ENCODE data around the gene LENG8. TPM values are rescaled to one million over a fixed set of nuclear protein-coding genes. Genes with fewer than 3 reads are reported as not detected.

Gene LENG8
- total and polyA plus RNA-seq, 2 of the 13 experiments (the other 11 are each of a cell fraction or from before 2014, with no cell fraction given) = 14.3 to 41.9 TPM

DNA sequence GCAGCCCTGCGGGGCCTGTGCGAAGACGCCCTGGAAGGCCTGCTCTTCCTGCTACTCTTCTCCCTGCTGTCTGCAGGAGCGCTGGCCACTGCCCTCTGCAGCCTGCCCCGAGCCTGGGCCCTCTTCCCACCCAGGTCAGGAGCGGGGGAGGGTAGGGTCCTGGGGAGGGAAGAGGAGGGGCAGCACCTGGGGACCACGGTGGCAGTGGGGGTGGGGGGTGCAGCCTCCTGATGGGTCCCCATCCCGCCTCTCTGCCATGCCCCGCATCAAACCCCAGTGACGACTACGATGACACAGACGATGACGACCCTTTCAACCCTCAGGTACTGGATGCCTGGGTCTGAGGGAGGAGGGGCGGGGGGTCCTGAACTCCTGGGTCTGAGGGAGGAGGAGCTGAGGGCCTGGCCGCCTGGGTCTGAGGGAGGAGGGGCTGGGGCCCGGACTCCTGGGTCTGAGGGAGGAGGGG, 13.4 kb upstream of the LENG8 start:
- Histone ChIP-seq H3K9ac (ENCODE audit: insufficient read depth, low read depth, low read length) (no peak overlapping the region), H4K20me1 (ENCODE audit: insufficient read depth, low read length) (peaks cover 4% of the 10 kb centered on the region; the same call in 1 of the 2 replicates), H3K4me3 (replicated peaks in 1 of 3; ENCODE audit: insufficient read depth in 1 of 3, low read depth in 2 of 3, low read length in 3 of 3) (no peak overlapping the region), H2AFZ (ENCODE audit: low read length) (no peak overlapping the region), H3K4me1 (ENCODE audit: insufficient read depth, low read length) (no peaks in the 10 kb centered on the region), H3K9me3 (ENCODE audit: low read length) (no peaks in the 10 kb centered on the region), H3K27me3 (ENCODE audit: control insufficient read depth in 1 of 2, insufficient read depth in 2 of 2, low read length in 2 of 2) (no peaks in the 10 kb centered on the region), H3K79me2 (ENCODE audit: insufficient read depth, low read length) (no peaks in the 10 kb centered on the region), H3K4me2 (ENCODE audit: low read depth, low read length) (no peak overlapping the region), H3K27ac (ENCODE audit: extremely low read length, insufficient read depth, low read length) (no peak overlapping the region), H3K36me3 (replicated peaks in 1 of 2; ENCODE audit: control insufficient read depth in 1 of 2, insufficient read depth in 2 of 2, low read length in 2 of 2) (peaks cover 0 to 1% of the 10 kb centered on the region in 2 experiments; a peak in 1 of 5 replicates)
- intact Hi-C loops (cut with micrococcal nuclease; ENCODE audit: unreplicated experiment) = no loop called here
- BruUV-seq (replicated peaks) = no TSS peak
- FAIRE-seq (no peak), ATAC-seq (no peak), DNase-seq (ENCODE audit: low spot score) (no peak)
- ChIA-PET POLR2A (interaction anchor here (1.1 to 1.4 kb wide), 4 partner anchors 13 to 28 kb away, joined by 3 to 5 read pairs (median 4); partner anchors contain the start of genes LENG8 and LENG9), CTCF (ENCODE audit: low intra/inter-chr PET ratio, low total read pairs) (no interaction called here)
- WGBS (ENCODE audit: low lambda C conversion rate) = 93% methylated on average over 13 of the region's 16 CpGs
- in situ Hi-C loops (cut with HindIII; ENCODE audit: extremely low pct_ligation_motif_present, low pct_unique_long_range_greater_than_20kb) = no loop called here
- TF ChIP-seq ZNF562 (CRISPR knock-in tag; IDR thresholded peaks at IDR 0.05; ENCODE audit: borderline replicate concordance) = no peak
- TF ChIP-seq, protein P1, sequence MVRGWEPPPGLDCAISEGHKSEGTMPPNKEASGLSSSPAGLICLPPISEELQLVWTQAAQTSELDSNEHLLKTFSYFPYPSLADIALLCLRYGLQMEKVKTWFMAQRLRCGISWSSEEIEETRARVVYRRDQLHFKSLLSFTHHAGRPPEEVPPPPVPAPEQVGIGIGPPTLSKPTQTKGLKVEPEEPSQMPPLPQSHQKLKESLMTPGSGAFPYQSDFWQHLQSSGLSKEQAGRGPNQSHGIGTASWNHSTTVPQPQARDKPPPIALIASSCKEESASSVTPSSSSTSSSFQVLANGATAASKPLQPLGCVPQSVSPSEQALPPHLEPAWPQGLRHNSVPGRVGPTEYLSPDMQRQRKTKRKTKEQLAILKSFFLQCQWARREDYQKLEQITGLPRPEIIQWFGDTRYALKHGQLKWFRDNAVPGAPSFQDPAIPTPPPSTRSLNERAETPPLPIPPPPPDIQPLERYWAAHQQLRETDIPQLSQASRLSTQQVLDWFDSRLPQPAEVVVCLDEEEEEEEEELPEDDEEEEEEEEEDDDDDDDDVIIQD (CRISPR knock-in tag; IDR thresholded peaks at IDR 0.05; ENCODE audit: low read depth) = no peak
- TF ChIP-seq, protein P2, sequence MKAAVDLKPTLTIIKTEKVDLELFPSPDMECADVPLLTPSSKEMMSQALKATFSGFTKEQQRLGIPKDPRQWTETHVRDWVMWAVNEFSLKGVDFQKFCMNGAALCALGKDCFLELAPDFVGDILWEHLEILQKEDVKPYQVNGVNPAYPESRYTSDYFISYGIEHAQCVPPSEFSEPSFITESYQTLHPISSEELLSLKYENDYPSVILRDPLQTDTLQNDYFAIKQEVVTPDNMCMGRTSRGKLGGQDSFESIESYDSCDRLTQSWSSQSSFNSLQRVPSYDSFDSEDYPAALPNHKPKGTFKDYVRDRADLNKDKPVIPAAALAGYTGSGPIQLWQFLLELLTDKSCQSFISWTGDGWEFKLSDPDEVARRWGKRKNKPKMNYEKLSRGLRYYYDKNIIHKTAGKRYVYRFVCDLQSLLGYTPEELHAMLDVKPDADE (CRISPR knock-in tag; IDR thresholded peaks at IDR 0.05) = no peak
- TF ChIP-seq, protein P3, sequence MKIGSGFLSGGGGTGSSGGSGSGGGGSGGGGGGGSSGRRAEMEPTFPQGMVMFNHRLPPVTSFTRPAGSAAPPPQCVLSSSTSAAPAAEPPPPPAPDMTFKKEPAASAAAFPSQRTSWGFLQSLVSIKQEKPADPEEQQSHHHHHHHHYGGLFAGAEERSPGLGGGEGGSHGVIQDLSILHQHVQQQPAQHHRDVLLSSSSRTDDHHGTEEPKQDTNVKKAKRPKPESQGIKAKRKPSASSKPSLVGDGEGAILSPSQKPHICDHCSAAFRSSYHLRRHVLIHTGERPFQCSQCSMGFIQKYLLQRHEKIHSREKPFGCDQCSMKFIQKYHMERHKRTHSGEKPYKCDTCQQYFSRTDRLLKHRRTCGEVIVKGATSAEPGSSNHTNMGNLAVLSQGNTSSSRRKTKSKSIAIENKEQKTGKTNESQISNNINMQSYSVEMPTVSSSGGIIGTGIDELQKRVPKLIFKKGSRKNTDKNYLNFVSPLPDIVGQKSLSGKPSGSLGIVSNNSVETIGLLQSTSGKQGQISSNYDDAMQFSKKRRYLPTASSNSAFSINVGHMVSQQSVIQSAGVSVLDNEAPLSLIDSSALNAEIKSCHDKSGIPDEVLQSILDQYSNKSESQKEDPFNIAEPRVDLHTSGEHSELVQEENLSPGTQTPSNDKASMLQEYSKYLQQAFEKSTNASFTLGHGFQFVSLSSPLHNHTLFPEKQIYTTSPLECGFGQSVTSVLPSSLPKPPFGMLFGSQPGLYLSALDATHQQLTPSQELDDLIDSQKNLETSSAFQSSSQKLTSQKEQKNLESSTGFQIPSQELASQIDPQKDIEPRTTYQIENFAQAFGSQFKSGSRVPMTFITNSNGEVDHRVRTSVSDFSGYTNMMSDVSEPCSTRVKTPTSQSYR (CRISPR knock-in tag; IDR thresholded peaks at IDR 0.05; ENCODE audit: borderline replicate concordance) = peak; percentile 37; the same call in 1 of the 2 replicates
- no peak for TF ChIP-seq SRF (IDR thresholded peaks at IDR 0.05; ENCODE audit: low read depth, low read length)
- no peak for TF ChIP-seq RARA (CRISPR knock-in tag; IDR thresholded peaks at IDR 0.05)
- TF ChIP-seq, protein P4, sequence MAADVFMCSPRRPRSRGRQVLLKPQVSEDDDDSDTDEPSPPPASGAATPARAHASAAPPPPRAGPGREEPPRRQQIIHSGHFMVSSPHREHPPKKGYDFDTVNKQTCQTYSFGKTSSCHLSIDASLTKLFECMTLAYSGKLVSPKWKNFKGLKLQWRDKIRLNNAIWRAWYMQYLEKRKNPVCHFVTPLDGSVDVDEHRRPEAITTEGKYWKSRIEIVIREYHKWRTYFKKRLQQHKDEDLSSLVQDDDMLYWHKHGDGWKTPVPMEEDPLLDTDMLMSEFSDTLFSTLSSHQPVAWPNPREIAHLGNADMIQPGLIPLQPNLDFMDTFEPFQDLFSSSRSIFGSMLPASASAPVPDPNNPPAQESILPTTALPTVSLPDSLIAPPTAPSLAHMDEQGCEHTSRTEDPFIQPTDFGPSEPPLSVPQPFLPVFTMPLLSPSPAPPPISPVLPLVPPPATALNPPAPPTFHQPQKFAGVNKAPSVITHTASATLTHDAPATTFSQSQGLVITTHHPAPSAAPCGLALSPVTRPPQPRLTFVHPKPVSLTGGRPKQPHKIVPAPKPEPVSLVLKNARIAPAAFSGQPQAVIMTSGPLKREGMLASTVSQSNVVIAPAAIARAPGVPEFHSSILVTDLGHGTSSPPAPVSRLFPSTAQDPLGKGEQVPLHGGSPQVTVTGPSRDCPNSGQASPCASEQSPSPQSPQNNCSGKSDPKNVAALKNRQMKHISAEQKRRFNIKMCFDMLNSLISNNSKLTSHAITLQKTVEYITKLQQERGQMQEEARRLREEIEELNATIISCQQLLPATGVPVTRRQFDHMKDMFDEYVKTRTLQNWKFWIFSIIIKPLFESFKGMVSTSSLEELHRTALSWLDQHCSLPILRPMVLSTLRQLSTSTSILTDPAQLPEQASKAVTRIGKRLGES (CRISPR knock-in tag; IDR thresholded peaks at IDR 0.05; ENCODE audit: borderline replicate concordance) = no peak
- TF ChIP-seq RELA (CRISPR knock-in tag; IDR thresholded peaks at IDR 0.05) = no peak
- no peak for TF ChIP-seq MZF1 (CRISPR knock-in tag; IDR thresholded peaks at IDR 0.05; ENCODE audit: borderline replicate concordance)
- TF ChIP-seq ZMYM3 (CRISPR knock-in tag; IDR thresholded peaks at IDR 0.05) = no peak
- no peak for TF ChIP-seq ZNF782 (CRISPR knock-in tag; IDR thresholded peaks at IDR 0.05; ENCODE audit: borderline replicate concordance)
- no peak for TF ChIP-seq E2F5 (CRISPR knock-in tag; conservative IDR thresholded peaks at IDR 0.05)
- no peak for TF ChIP-seq ZNF703 (CRISPR knock-in tag; IDR thresholded peaks at IDR 0.05; ENCODE audit: borderline replicate concordance)
- no peak for TF ChIP-seq ZNF713 (CRISPR knock-in tag; IDR thresholded peaks at IDR 0.05)
- peak; percentile 65 for TF ChIP-seq RBFOX2 (IDR thresholded peaks at IDR 0.05; ENCODE audit: low read depth, low read length)

Measured in HepG2 (cell line).